Colon (tissue), 2 donors: ENCODE measurements around the gene TTYH1.

Experiments used
- FAIRE-seq: peaks from 2 replicates; lab custom pipeline; 2012; peaks lifted over from hg19 to GRCh38; lab: Jason Lieb, UNC
- donor health status: control.
- donor health status: control.

TTYH1 gene

GRCh38 chr19:54481326-54481930 lies 66.2 kb downstream of the TTYH1 start:
- FAIRE-seq = no peak

- FAIRE-seq = no peak
These were observed 67.6 kb downstream of the TTYH1 start for GRCh38 chr19:54482889-54483288.

GRCh38 chr19:54484451-54484850 lies 69.2 kb downstream of the TTYH1 start:
- no peak for FAIRE-seq

GRCh38 chr19:54485851-54486250 lies 70.6 kb downstream of the TTYH1 start:
- FAIRE-seq = no peak
